C1 segment of cervical spinal cord (tissue), 14 donors: ENCODE data around the gene PLXNC1.
"Not testable (repeated sequence)": the region's sequence is repeated elsewhere in the genome, so short reads cannot be mapped to it uniquely, and the experiment has no call there.

ENCODE experiments used
- DNase-seq, 14 donors: peaks; one replicate each; lab custom pipeline; 2025; lab: John Stamatoyannopoulos, UW

The PLXNC1 gene

GRCh38 chr12:94289461-94290312, 141.3 kb downstream of the PLXNC1 start:
- no peak for DNase-seq

GRCh38 chr12:94290353-94290752, 142.0 kb downstream of the PLXNC1 start:
- no peak for DNase-seq

- DNase-seq = peak in 1 of 14 donors; percentile 15
These were observed 148.8 kb downstream of the PLXNC1 start for GRCh38 chr12:94297096-94297699.

- no peak for DNase-seq
These were observed 149.6 kb downstream of the PLXNC1 start for GRCh38 chr12:94297876-94298505.

GRCh38 chr12:94299846-94300245, 151.5 kb downstream of the PLXNC1 start:
- DNase-seq = no peak

GRCh38 chr12:94304012-94304411, 155.6 kb downstream of the PLXNC1 start:
- DNase-seq = no peak

GRCh38 chr12:94304566-94305061, 156.2 kb downstream of the PLXNC1 start:
- DNase-seq = no peak

- DNase-seq = no peak
These were observed 157.0 kb downstream of the PLXNC1 start for GRCh38 chr12:94305130-94305957.

GRCh38 chr12:94308612-94309011, 160.2 kb downstream of the PLXNC1 start:
- DNase-seq = no peak

GRCh38 chr12:94309373-94309772, 161.0 kb downstream of the PLXNC1 start:
- DNase-seq = no peak

- no peak for DNase-seq
These were observed 164.0 kb downstream of the PLXNC1 start for GRCh38 chr12:94312378-94312777.

GRCh38 chr12:94316600-94316999, 168.2 kb downstream of the PLXNC1 start:
- not testable (repeated sequence) for DNase-seq

GRCh38 chr12:94318181-94318580, 169.8 kb downstream of the PLXNC1 start:
- DNase-seq = no peak

GRCh38 chr12:94320109-94320508, 171.7 kb downstream of the PLXNC1 start:
- DNase-seq = no peak

GRCh38 chr12:94322346-94322745, 174.0 kb downstream of the PLXNC1 start:
- DNase-seq = no peak

GRCh38 chr12:94326234-94326633, 177.9 kb downstream of the PLXNC1 start:
- no peak for DNase-seq

- no peak for DNase-seq
These were observed 178.3 kb downstream of the PLXNC1 start for GRCh38 chr12:94326727-94327126.

GRCh38 chr12:94327809-94328208, 179.4 kb downstream of the PLXNC1 start:
- DNase-seq = no peak

- no peak for DNase-seq
These were observed 181.0 kb downstream of the PLXNC1 start for GRCh38 chr12:94329366-94329765.

- no peak for DNase-seq
These were observed 185.0 kb downstream of the PLXNC1 start for GRCh38 chr12:94333396-94333795.

GRCh38 chr12:94336211-94336925, 188.0 kb downstream of the PLXNC1 start:
- no peak for DNase-seq
